Fibroblast of lung (primary cell): ENCODE data around the gene HMOX2.

Source experiments
- CTCF ChIP-seq, 2 donors: IDR thresholded peaks in 1 of 2; conservative IDR thresholded peaks in 1 of 2; 1 replicate in 1 of 2; 2 replicates in 1 of 2; pipeline ENCODE4 v1.5.1; 2011 to 2012; ENCODE audit warnings: low read length in 2 of 2, control low read depth in 1 of 2, inconsistent platforms in 1 of 2, low read depth in 1 of 2, mild to moderate bottlenecking in 1 of 2
- EZH2 ChIP-seq: IDR thresholded peaks from 2 replicates; pipeline ENCODE4 v1.5.1; 2012; ENCODE audit warnings: low read length, control low read depth, mild to moderate bottlenecking; ENCODE audit errors: missing control alignments

- TF ChIP-seq CTCF (conservative IDR thresholded peaks at IDR 0.05 in 1 of 2, IDR thresholded peaks at IDR 0.05 in 1 of 2; ENCODE audit: low read depth in 1 of 2, low read length in 2 of 2) (no peak), EZH2 (no peak)
Measured at GRCh38 chr16:4454623-4455022, 21.6 kb upstream of the HMOX2 start.
